ENCODE data around the gene CDH4. TPM values are rescaled to one million over a fixed set of nuclear protein-coding genes. Genes with fewer than 3 reads are reported as not detected.

The CDH4 gene
- total RNA-seq, 2 experiments from 2014 or later = not detected

GRCh38 chr20:61935926-61936700 lies 684.1 kb downstream of the CDH4 start:
- POLR2A ChIA-PET = no interaction called here
- intact Hi-C loops (cut with micrococcal nuclease; ENCODE audit: unreplicated experiment) = no loop called here

DNA sequence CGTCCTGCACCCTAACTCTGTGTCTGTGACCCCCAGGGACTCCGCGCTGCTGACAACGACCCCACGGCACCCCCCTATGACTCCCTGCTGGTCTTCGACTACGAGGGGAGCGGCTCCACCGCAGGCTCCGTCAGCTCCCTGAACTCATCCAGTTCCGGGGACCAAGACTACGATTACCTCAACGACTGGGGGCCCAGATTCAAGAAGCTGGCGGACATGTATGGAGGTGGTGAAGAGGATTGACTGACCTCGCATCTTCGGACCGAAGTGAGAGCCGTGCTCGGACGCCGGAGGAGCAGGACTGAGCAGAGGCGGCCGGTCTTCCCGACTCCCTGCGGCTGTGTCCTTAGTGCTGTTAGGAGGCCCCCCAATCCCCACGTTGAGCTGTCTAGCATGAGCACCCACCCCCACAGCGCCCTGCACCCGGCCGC lies 684.7 kb downstream of the CDH4 start:
- no TSS peak for BruUV-seq (replicated peaks)
- Histone ChIP-seq H3K9me3 (ENCODE audit: low read length) (no peaks in the 10 kb centered on the region), H3K4me1 (ENCODE audit: insufficient read depth, low read length, poor library complexity, severe bottlenecking) (no peaks in the 10 kb centered on the region), H4K20me1 (ENCODE audit: insufficient read depth, low read length) (no peaks in the 10 kb centered on the region), H3K27ac (ENCODE audit: low read depth, low read length, poor library complexity, severe bottlenecking) (no peak overlapping the region), H3K36me3 (ENCODE audit: insufficient read depth, low read length) (no peaks in the 10 kb centered on the region), H3K4me3 (ENCODE audit: low read depth, low read length, poor library complexity, severe bottlenecking) (no peak overlapping the region), H2AFZ (ENCODE audit: low read length) (no peak overlapping the region), H3K9me2 (ENCODE audit: insufficient read depth, low read length) (no peaks in the 10 kb centered on the region), H3K4me2 (ENCODE audit: low read length) (no peak overlapping the region), H3K79me2 (ENCODE audit: insufficient read depth, low read depth, low read length) (no peaks in the 10 kb centered on the region)
- CTCF ChIA-PET (ENCODE audit: unreplicated experiment) = no interaction called here
- DNase-seq (ENCODE audit: low spot score) = no peak
- POLR2A ChIA-PET = no interaction called here
- intact Hi-C loops (cut with micrococcal nuclease; ENCODE audit: unreplicated experiment) = no loop called here
- no peak for TF ChIP-seq EZH2phosphoT487 (IDR thresholded peaks at IDR 0.05; ENCODE audit: borderline replicate concordance, low read depth, low read length)
- TF ChIP-seq, protein P1, sequence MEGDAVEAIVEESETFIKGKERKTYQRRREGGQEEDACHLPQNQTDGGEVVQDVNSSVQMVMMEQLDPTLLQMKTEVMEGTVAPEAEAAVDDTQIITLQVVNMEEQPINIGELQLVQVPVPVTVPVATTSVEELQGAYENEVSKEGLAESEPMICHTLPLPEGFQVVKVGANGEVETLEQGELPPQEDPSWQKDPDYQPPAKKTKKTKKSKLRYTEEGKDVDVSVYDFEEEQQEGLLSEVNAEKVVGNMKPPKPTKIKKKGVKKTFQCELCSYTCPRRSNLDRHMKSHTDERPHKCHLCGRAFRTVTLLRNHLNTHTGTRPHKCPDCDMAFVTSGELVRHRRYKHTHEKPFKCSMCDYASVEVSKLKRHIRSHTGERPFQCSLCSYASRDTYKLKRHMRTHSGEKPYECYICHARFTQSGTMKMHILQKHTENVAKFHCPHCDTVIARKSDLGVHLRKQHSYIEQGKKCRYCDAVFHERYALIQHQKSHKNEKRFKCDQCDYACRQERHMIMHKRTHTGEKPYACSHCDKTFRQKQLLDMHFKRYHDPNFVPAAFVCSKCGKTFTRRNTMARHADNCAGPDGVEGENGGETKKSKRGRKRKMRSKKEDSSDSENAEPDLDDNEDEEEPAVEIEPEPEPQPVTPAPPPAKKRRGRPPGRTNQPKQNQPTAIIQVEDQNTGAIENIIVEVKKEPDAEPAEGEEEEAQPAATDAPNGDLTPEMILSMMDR (conservative IDR thresholded peaks at IDR 0.05; ENCODE audit: low read length) = no peak

More at GRCh38 chr20:61935926-61936700, 684.1 kb downstream of the CDH4 start:
- CTCF ChIA-PET (ENCODE audit: unreplicated experiment) = no interaction called here
- no peaks in the 10 kb centered on the region for H3K9me3 ChIP-seq (ENCODE audit: low read length)
- H3K9me2 ChIP-seq (ENCODE audit: insufficient read depth, low read length) = no peaks in the 10 kb centered on the region
- H3K4me1 ChIP-seq (ENCODE audit: insufficient read depth, low read length, poor library complexity, severe bottlenecking) = no peaks in the 10 kb centered on the region
- H3K79me2 ChIP-seq (ENCODE audit: insufficient read depth, low read depth, low read length) = no peaks in the 10 kb centered on the region
- H4K20me1 ChIP-seq (ENCODE audit: insufficient read depth, low read length) = no peaks in the 10 kb centered on the region
- TF ChIP-seq EZH2phosphoT487 (IDR thresholded peaks at IDR 0.05; ENCODE audit: borderline replicate concordance, low read depth, low read length) = no peak
- TF ChIP-seq, protein P1 (conservative IDR thresholded peaks at IDR 0.05; ENCODE audit: low read length) = no peak
- no peak overlapping the region for H2AFZ ChIP-seq (ENCODE audit: low read length)
- BruUV-seq (replicated peaks) = no TSS peak
- DNase-seq (ENCODE audit: low spot score) = no peak
- no peaks in the 10 kb centered on the region for H3K36me3 ChIP-seq (ENCODE audit: insufficient read depth, low read length)
- no peak overlapping the region for H3K27ac ChIP-seq (ENCODE audit: low read depth, low read length, poor library complexity, severe bottlenecking)
- no peak overlapping the region for H3K4me2 ChIP-seq (ENCODE audit: low read length)
- no peak overlapping the region for H3K4me3 ChIP-seq (ENCODE audit: low read depth, low read length, poor library complexity, severe bottlenecking)

Measured in OCI-LY7 (cell line).